Spleen (tissue), 7 donors: ENCODE data around the gene TNFRSF12A.

Experiments
- CTCF ChIP-seq, 11 experiments: fragments of 200-600 bp in 7 of 11; fragments of 450-650 bp in 4 of 11; sonication (generic) in 4 of 11; IDR thresholded peaks in 8 of 11; conservative IDR thresholded peaks in 3 of 11; 1 replicate in 7 of 11; 2 replicates in 4 of 11; pipeline versions ENCODE4 v1.4.0 to v1.8.0; 2016 to 2021; ENCODE audit warnings: antibody characterized with exemption in 11 of 11, inconsistent platforms in 4 of 11, mild to moderate bottlenecking in 1 of 11
- POLR2A ChIP-seq, 3 donors: fragments of 450-650 bp; IDR thresholded peaks; one replicate each; pipeline ENCODE4 v1.5.1; 2017; ENCODE audit warnings: antibody characterized with exemption in 3 of 3, mild to moderate bottlenecking in 1 of 3
- donor health status: DM: no; HTN: no; CAD: no; lungs with moderate emphysema.
- donor health status: DM: no; HTN: no; CAD: no.
- donor health status: DM: no; HTN: no; CAD: no.

DNA sequence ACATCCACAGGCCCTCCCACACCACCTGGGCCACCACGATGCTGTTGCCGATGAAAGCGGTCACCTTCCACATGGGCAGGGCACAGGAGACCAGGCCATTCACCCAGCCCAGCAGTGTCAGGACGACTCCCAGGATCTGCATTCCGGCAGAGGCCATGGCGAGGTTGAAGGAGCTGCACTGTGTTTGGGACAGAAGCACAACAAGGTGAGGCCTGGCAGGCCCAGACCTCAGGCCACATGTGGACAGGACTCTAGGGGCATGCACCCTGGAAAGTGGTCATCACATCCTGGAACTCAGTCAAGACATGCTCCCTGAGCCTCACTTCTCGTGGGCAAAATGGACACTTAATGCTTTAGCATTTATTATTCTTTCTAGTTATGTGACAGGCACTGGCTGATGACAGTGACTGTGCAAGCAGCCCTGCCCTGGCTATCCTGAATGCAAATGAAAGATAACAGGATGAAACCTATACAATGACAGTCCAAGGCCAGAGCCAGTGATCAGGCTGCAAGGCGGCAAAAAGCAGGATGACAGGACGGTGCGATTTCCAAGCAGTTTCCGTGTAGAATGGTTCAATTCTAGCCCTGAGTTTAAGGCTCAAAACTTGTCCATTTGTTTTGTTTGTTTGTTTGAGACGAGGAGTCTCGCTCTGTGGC, 4.2 kb upstream of the TNFRSF12A start:
- TF ChIP-seq CTCF (IDR thresholded peaks at IDR 0.05 in 8 of 11, conservative IDR thresholded peaks at IDR 0.05 in 3 of 11) (no peak), POLR2A (IDR thresholded peaks at IDR 0.05) (no peak)
